DMS114 treated with DMSO at 0.1 percent for 48 hours (cell line): ENCODE measurements around the gene KRTAP5-10.
A peak's percentile ranks its signal among the peaks of the same experiment; 100 is the strongest.
"Not testable (repeated sequence)": the region's sequence is repeated elsewhere in the genome, so short reads cannot be mapped to it uniquely, and the experiment has no call there.

Experiments used
- DNase-seq: peaks from one replicate; lab custom pipeline; 2025; ENCODE audit not compliant: unreplicated experiment; lab: John Stamatoyannopoulos, UW

Gene KRTAP5-10

GRCh38 chr11:71542382-71542781 is 23.0 kb upstream of the KRTAP5-10 start:
- no peak for DNase-seq

GRCh38 chr11:71542879-71543777 is 22.2 kb upstream of the KRTAP5-10 start:
- no peak for DNase-seq

GRCh38 chr11:71543866-71544265 is 21.5 kb upstream of the KRTAP5-10 start:
- DNase-seq = no peak

GRCh38 chr11:71544525-71545214 is 20.7 kb upstream of the KRTAP5-10 start:
- no peak for DNase-seq

GRCh38 chr11:71545405-71545966 is 19.9 kb upstream of the KRTAP5-10 start:
- DNase-seq = no peak

- DNase-seq = no peak
Measured at GRCh38 chr11:71548120-71548519, 17.2 kb upstream of the KRTAP5-10 start, which contains the start of gene KRTAP5-9. TSS of gene KRTAP5-9 (plus strand) at chr11:71548420. CDS start at chr11:71548658, 238 bp downstream.

- DNase-seq = no peak
Measured at GRCh38 chr11:71548716-71549151, 16.6 kb upstream of the KRTAP5-10 start.

- no peak for DNase-seq
Measured at GRCh38 chr11:71551711-71552110, 13.7 kb upstream of the KRTAP5-10 start.

- no peak for DNase-seq
Measured at GRCh38 chr11:71554996-71555395, 10.4 kb upstream of the KRTAP5-10 start.

GRCh38 chr11:71555508-71555907 is 9.9 kb upstream of the KRTAP5-10 start:
- DNase-seq = no peak

GRCh38 chr11:71556018-71556417 is 9.3 kb upstream of the KRTAP5-10 start:
- DNase-seq = no peak

- DNase-seq = no peak
Measured at GRCh38 chr11:71557257-71557656, 8.1 kb upstream of the KRTAP5-10 start.

GRCh38 chr11:71558996-71559395 is 6.4 kb upstream of the KRTAP5-10 start:
- DNase-seq = no peak

- DNase-seq = no peak
Measured at GRCh38 chr11:71562120-71562519, 3.2 kb upstream of the KRTAP5-10 start.

GRCh38 chr11:71563406-71563805 is 2.0 kb upstream of the KRTAP5-10 start:
- peak; percentile 21 for DNase-seq

- DNase-seq = no peak
Measured at GRCh38 chr11:71564430-71564829, 933 bp upstream of the KRTAP5-10 start.

- no peak for DNase-seq
Measured at GRCh38 chr11:71566081-71566620, 788 bp downstream of the KRTAP5-10 start.

GRCh38 chr11:71566626-71567599 is 1.6 kb downstream of the KRTAP5-10 start:
- DNase-seq = not testable (repeated sequence)

GRCh38 chr11:71567633-71568032 is 2.3 kb downstream of the KRTAP5-10 start:
- not testable (repeated sequence) for DNase-seq

GRCh38 chr11:71568704-71569349 is 3.5 kb downstream of the KRTAP5-10 start:
- DNase-seq = no peak
